ENCODE results near the gene DCAF4L1. TPM values are rescaled to one million over a fixed set of nuclear protein-coding genes. Genes with fewer than 3 reads are reported as not detected.

Gene DCAF4L1, protein sequence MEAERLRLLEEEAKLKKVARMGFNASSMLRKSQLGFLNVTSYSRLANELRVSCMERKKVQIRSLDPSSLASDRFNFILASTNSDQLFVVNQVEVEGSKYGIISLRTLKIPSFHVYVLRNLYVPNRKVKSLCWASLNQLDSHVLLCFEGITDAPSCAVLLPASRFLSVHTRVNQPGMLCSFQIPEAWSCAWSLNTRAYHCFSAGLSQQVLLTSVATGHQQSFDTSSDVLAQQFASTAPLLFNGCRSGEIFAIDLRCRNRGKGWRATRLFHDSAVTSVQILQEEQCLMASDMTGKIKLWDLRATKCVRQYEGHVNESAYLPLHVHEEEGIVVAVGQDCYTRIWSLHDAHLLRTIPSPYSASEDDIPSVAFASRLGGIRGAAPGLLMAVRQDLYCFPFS
- under 0.01 and 0.15 TPM in 2 replicates for total RNA-seq

GRCh38 chr4:41981456-41981855 lies at the start of gene DCAF4L1:
TSS of gene DCAF4L1 (plus strand) at chr4:41981756. CDS start at chr4:41981793, 37 bp downstream.

GRCh38 chr4:41934901-41935651 lies 46.5 kb upstream of the DCAF4L1 start, which contains the start of gene TMEM33:
TSS of gene TMEM33 (plus strand) at chr4:41935429. CDS start at chr4:41935485, 56 bp downstream.

GRCh38 chr4:41990365-41991111 lies 9.0 kb downstream of the DCAF4L1 start, which contains the start of gene SLC30A9:
TSS of gene SLC30A9 (plus strand) at chr4:41990530. CDS start at chr4:41990652, 122 bp downstream.

Other genes starting within 250 kb of the DCAF4L1 start
- not detected in 2 replicates for gene PHOX2B, start 233.0 kb upstream of the DCAF4L1 start, total RNA-seq
- 53.3 and 54.3 TPM in 2 replicates for gene TMEM33, start 46.3 kb upstream of the DCAF4L1 start, total RNA-seq
- gene SLC30A9, start 8.8 kb downstream of the DCAF4L1 start, total RNA-seq = 70.8 and 81.0 TPM in 2 replicates
- gene BEND4, start 170.9 kb downstream of the DCAF4L1 start, total RNA-seq = 2.3 and 2.7 TPM in 2 replicates

All from epithelial cell of umbilical artery (primary cell).